Liver (tissue), 9 donors: ENCODE results near the gene TRIM45. TPM values are rescaled to one million over a fixed set of nuclear protein-coding genes. Genes with fewer than 3 reads are reported as not detected.

ENCODE experiments used
- DNase-seq: peaks from one replicate; pipeline ENCODE4 v3.0.0-alpha.2; 2017; ENCODE audit warnings: low spot score
- H3K27ac ChIP-seq, 2 donors: one replicate each; pipeline ENCODE4 v1.7.0; 2013; ENCODE audit warnings: inconsistent platforms in 2 of 2, low read length in 2 of 2, control low read depth in 1 of 2, low read depth in 1 of 2, mild to moderate bottlenecking in 1 of 2
- H3K27me3 ChIP-seq, 4 donors: one replicate each; pipeline versions ENCODE4 v1.6.1 to v1.7.0; 2013; ENCODE audit warnings: low read length in 3 of 4, inconsistent platforms in 1 of 4, mild to moderate bottlenecking in 1 of 4, moderate library complexity in 1 of 4; ENCODE audit not compliant: control insufficient read depth in 4 of 4, insufficient read depth in 4 of 4
- H3K36me3 ChIP-seq, 4 donors: one replicate each; pipeline versions ENCODE4 v1.6.1 to v1.7.0; 2013; ENCODE audit warnings: low read length in 3 of 4, mild to moderate bottlenecking in 3 of 4, low read depth in 1 of 4, moderate library complexity in 1 of 4; ENCODE audit not compliant: control insufficient read depth in 4 of 4, insufficient read depth in 3 of 4
- H3K4me1 ChIP-seq, 4 donors: one replicate each; pipeline versions ENCODE4 v1.6.1 to v1.7.0; 2013; ENCODE audit warnings: low read length in 3 of 4, mild to moderate bottlenecking in 3 of 4, moderate library complexity in 1 of 4; ENCODE audit not compliant: control insufficient read depth in 4 of 4, insufficient read depth in 4 of 4
- H3K4me3 ChIP-seq, 3 donors: one replicate each; pipeline versions ENCODE4 v1.6.1 to v1.7.0; 2013; ENCODE audit warnings: low read length in 3 of 3, control low read depth in 1 of 3, low read depth in 1 of 3, mild to moderate bottlenecking in 1 of 3
- H3K9ac ChIP-seq, 2 donors: one replicate each; pipeline ENCODE4 v1.7.0; 2013; ENCODE audit warnings: low read length in 2 of 2, mild to moderate bottlenecking in 2 of 2, moderate library complexity in 2 of 2, control low read depth in 1 of 2, low read depth in 1 of 2
- H3K9me3 ChIP-seq, 4 donors: one replicate each; pipeline versions ENCODE4 v1.6.1 to v1.7.0; 2013; ENCODE audit warnings: low read length in 3 of 4; ENCODE audit not compliant: control insufficient read depth in 4 of 4
- CTCF ChIP-seq: fragments of 150-350 bp; IDR thresholded peaks from 2 replicates; pipeline ENCODE4 v1.5.1; 2017; ENCODE audit warnings: improper control_type of control experiment, low read depth, low read length; ENCODE audit not compliant: missing input control
- FOXA1 ChIP-seq: IDR thresholded peaks from 2 replicates; pipeline ENCODE4 v1.6.1; 2016; ENCODE audit warnings: antibody characterized with exemption
- FOXA2 ChIP-seq: IDR thresholded peaks from 2 replicates; pipeline ENCODE4 v1.6.1; 2016; ENCODE audit warnings: antibody characterized with exemption
- GABPA ChIP-seq, 2 donors: IDR thresholded peaks in 1 of 2; conservative IDR thresholded peaks in 1 of 2; 2 replicates each; pipeline ENCODE4 v1.6.1; 2016; ENCODE audit warnings: antibody characterized with exemption in 2 of 2, mild to moderate bottlenecking in 1 of 2, moderate library complexity in 1 of 2
- HNF4A ChIP-seq, 2 donors: conservative IDR thresholded peaks; 2 replicates each; pipeline ENCODE4 v1.6.1; 2016; ENCODE audit warnings: antibody characterized with exemption in 2 of 2, mild to moderate bottlenecking in 2 of 2
- HNF4G ChIP-seq: IDR thresholded peaks from 2 replicates; pipeline ENCODE4 v1.6.1; 2016; ENCODE audit warnings: antibody characterized with exemption
- JUND ChIP-seq, 2 donors: IDR thresholded peaks; 2 replicates each; pipeline ENCODE4 v1.6.1; 2016; ENCODE audit warnings: antibody characterized with exemption in 2 of 2
- MAX ChIP-seq: IDR thresholded peaks from 2 replicates; pipeline ENCODE4 v1.6.1; 2016; ENCODE audit warnings: antibody characterized with exemption
- NR2F2 ChIP-seq: IDR thresholded peaks from 2 replicates; pipeline ENCODE4 v1.6.1; 2016; ENCODE audit warnings: antibody characterized with exemption
- REST ChIP-seq: IDR thresholded peaks from 2 replicates; pipeline ENCODE4 v1.6.1; 2016; ENCODE audit warnings: antibody characterized with exemption, mild to moderate bottlenecking
- RXRA ChIP-seq, 2 donors: IDR thresholded peaks; 2 replicates each; pipeline ENCODE4 v1.6.1; 2017 to 2018; ENCODE audit warnings: antibody characterized with exemption in 2 of 2, mild to moderate bottlenecking in 1 of 2
- SP1 ChIP-seq: IDR thresholded peaks from 2 replicates; pipeline ENCODE4 v1.6.1; 2018; ENCODE audit warnings: antibody characterized with exemption, mild to moderate bottlenecking
- YY1 ChIP-seq: IDR thresholded peaks from 2 replicates; pipeline ENCODE4 v1.6.1; 2016; ENCODE audit warnings: antibody characterized with exemption, mild to moderate bottlenecking
- WGBS: extraction: QIAGEN DNeasy Blood & Tissue Kit; methylation state at CpG from one replicate; pipeline ENCODE4 v1.1.7; 2013; 5-methylcytosine and 5-hydroxymethylcytosine counted together
- polyA plus RNA-seq, 2 donors: library from polyadenylated mRNA; stranded (reverse) in 1 of 2; unstranded in 1 of 2; fragments of 200-250 nt in 1 of 2; fragments of >200 nt in 1 of 2; fragmentation: Nextera tagmentation in 1 of 2; extraction: Ambion mirVana in 1 of 2; gene quantifications; one replicate each; pipeline versions ENCODE4 v1.2.1 to v1.2.3, GENCODE V29; 2013 to 2015
- total RNA-seq, 2 donors: library from RNA; depleted of rRNA; stranded (reverse); fragments of >200 nt; gene quantifications; one replicate each; pipeline ENCODE4 v1.2.3, GENCODE V29; 2014
- TF ChIP-seq, protein P1 (sequence below): IDR thresholded peaks from 2 replicates; pipeline ENCODE4 v1.6.1; 2016; ENCODE audit warnings: antibody characterized with exemption
- donor health status: healthy.
- donor health status: healthy.
- donor health status: healthy.
- donor health status: healthy.
- donor health status: healthy.

The TRIM45 gene
- total and polyA plus RNA-seq, 4 donors = 0.28 to 1.5 (median 0.52) TPM

GRCh38 chr1:117114877-117115276 is 6.7 kb downstream of the TRIM45 start:
- no peak overlapping the region for H3K4me3 ChIP-seq
- H3K27ac ChIP-seq = no peak overlapping the region
- no peaks in the 10 kb centered on the region for H3K9me3 ChIP-seq
- no peak overlapping the region for H3K9ac ChIP-seq
- no peaks in the 10 kb centered on the region for H3K27me3 ChIP-seq
- 85% methylated on average over 2 of the region's 2 CpGs for WGBS
- H3K36me3 ChIP-seq = no peaks in the 10 kb centered on the region
- no peak for TF ChIP-seq FOXA2
- TF ChIP-seq FOXA1 = no peak
- TF ChIP-seq CTCF = no peak
- TF ChIP-seq MAX = no peak
- TF ChIP-seq GABPA (IDR thresholded peaks at IDR 0.05 in 1 of 2, conservative IDR thresholded peaks at IDR 0.05 in 1 of 2) = no peak
- no peak for TF ChIP-seq SP1
- TF ChIP-seq REST = no peak
- TF ChIP-seq, protein P1, sequence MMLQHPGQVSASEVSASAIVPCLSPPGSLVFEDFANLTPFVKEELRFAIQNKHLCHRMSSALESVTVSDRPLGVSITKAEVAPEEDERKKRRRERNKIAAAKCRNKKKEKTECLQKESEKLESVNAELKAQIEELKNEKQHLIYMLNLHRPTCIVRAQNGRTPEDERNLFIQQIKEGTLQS = no peak
- no peak for TF ChIP-seq HNF4A (conservative IDR thresholded peaks at IDR 0.05)
- no peak for TF ChIP-seq HNF4G
- TF ChIP-seq RXRA (IDR thresholded peaks at IDR 0.05) = no peak
- no peak for TF ChIP-seq JUND (IDR thresholded peaks at IDR 0.05)
- TF ChIP-seq NR2F2 = no peak
- no peak for TF ChIP-seq YY1
- DNase-seq = no peak
- H3K4me1 ChIP-seq = peaks cover 0 to 16% (median 9%) of the 10 kb centered on the region in 4 donors

- H3K27me3 ChIP-seq = no peaks in the 10 kb centered on the region
- H3K9me3 ChIP-seq = no peaks in the 10 kb centered on the region
- TF ChIP-seq NR2F2 = no peak
- no peak overlapping the region for H3K4me3 ChIP-seq
- WGBS = 92% methylated on average over 11 of the region's 11 CpGs
- no peak overlapping the region for H3K9ac ChIP-seq
- peaks cover 0 to 13% (median 8%) of the 10 kb centered on the region in 4 donors for H3K4me1 ChIP-seq
- H3K36me3 ChIP-seq = no peaks in the 10 kb centered on the region
- H3K27ac ChIP-seq = no peak overlapping the region
- DNase-seq = no peak
Measured at GRCh38 chr1:117113199-117113598, 8.3 kb downstream of the TRIM45 start.
